ENCODE results near the gene ZNF664.

ZNF664 gene

DNA sequence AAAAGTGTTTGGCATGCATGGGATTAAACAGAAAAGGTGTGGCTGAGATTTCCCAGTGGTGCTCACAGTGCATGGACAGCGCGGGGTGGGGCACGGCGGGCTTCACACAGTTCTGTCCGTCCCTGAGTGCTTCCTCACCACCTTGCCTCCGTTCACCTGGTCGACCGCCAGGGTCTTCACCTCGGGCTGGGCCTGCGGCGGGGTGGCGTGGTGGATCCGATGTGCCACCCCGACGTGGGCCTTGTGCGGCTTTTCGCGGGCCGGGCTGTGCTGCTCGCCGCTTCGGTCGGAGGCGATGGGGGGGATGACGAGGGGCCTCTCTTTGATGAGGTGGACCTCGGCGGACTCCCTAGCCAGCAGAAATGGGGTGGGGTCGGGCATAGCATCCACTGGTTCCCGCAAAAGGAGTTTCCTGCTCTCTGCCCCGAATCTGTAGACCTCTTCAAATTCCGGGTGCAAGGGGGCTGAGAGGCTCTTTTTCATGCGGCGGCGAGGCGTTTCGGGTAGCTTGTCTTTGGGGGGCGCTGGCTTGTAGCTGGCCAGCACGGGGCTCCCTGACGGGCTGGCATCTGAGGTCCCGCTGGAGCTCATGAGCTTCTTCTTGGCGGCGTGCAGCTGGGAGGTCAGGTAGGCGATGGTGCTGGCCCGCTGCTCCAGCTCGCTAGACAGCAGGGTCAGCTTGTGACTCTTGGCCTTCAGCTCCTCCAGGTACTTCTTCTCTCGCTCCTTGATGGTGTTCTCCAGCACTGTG, 35.9 kb upstream of the ZNF664 start:
- Histone ChIP-seq H3K27ac (no peak overlapping the region), H3K4me3 (no peak overlapping the region)
- DNase-seq (ENCODE audit: low spot score): no peak
- TF ChIP-seq, protein P1, sequence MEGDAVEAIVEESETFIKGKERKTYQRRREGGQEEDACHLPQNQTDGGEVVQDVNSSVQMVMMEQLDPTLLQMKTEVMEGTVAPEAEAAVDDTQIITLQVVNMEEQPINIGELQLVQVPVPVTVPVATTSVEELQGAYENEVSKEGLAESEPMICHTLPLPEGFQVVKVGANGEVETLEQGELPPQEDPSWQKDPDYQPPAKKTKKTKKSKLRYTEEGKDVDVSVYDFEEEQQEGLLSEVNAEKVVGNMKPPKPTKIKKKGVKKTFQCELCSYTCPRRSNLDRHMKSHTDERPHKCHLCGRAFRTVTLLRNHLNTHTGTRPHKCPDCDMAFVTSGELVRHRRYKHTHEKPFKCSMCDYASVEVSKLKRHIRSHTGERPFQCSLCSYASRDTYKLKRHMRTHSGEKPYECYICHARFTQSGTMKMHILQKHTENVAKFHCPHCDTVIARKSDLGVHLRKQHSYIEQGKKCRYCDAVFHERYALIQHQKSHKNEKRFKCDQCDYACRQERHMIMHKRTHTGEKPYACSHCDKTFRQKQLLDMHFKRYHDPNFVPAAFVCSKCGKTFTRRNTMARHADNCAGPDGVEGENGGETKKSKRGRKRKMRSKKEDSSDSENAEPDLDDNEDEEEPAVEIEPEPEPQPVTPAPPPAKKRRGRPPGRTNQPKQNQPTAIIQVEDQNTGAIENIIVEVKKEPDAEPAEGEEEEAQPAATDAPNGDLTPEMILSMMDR (IDR thresholded peaks at IDR 0.05): no peak

DNA sequence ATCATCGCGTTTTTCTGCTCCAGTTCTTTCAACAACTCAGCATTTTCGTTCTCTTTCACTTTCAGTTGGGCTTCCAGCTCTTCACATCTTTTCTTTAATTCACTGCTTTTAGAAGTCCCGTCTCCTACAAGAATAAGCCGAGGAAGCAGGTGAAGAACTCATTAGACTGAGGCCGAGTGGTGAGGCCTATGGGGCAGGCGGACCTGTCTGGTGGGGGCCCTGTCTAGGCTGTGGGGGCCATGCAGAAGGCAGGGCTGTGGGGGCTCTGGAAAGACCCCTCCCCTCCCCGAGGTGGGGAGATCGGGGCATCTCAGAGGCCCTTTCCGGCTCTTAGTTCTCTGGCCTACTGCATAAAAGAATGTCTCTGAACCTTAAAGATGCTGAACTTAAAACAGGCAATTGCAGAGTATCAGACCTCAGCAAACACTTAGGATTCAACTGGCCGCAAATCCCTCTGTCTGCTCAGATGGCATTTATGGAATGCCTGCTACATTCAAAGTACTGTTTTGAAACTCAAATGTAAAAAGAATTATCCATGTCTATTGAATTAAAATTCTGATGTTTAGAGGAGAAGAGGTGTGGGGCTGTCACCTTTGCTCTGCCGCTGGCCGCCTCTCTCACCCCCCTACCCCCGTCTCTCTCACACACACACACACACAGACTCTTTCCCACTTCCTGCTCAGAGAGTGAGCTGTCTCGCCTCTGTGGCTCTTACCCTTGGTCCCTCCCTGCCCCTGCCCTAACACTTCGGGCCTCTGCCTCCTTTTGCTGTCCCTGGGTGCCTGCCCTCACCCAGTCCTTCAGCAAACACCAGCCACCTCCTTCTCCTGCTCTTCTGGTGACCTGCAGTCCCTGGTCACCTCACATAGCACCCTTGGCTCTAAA, 35.1 kb upstream of the ZNF664 start:
- TF ChIP-seq, protein P1 (IDR thresholded peaks at IDR 0.05): no peak
- no peak for DNase-seq (ENCODE audit: low spot score)
- H3K4me3 ChIP-seq: no peak overlapping the region
- H3K27ac ChIP-seq: no peak overlapping the region

DNA sequence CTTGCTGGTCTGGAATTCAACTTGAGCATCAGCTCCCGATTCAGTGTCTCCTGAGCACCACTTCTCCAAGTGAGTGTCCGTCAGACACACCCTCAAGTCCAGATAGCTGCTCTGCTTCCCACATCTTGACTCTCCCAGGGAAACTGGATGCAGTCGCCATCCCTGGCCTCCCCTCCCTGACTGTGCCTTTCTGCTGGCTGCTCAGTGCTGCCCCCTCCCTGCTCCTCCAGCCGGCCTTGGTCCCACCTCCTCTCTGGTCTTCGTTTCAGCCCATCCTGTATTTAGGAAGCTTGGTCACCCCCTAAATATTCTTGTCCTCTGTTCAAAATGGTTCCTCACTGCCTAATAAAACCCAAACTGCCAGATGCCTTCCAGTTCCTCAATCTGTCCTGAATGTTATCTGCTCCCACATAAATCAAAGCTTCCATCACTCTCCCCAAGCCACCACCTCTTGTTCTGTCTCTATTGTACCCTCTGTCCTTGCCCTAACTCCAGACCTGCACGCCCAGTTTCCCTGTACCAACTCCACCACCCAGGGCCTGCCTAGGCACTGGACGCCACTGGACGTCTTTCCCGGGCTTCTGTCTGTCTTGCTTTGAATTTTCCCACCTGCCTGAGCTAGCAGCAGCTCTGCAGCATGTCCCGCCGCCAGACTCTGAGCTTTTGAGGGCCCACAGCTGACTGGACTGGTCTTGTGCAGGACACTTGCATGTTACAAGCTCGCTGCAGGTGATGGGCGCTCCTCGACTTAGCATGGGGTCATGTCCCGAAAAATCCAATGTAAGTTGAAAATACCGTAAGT, 34.1 kb upstream of the ZNF664 start:
- Histone ChIP-seq H3K27ac (no peak overlapping the region), H3K4me3 (no peak overlapping the region)
- DNase-seq (ENCODE audit: low spot score): no peak
- TF ChIP-seq, protein P1 (IDR thresholded peaks at IDR 0.05): no peak

DNA sequence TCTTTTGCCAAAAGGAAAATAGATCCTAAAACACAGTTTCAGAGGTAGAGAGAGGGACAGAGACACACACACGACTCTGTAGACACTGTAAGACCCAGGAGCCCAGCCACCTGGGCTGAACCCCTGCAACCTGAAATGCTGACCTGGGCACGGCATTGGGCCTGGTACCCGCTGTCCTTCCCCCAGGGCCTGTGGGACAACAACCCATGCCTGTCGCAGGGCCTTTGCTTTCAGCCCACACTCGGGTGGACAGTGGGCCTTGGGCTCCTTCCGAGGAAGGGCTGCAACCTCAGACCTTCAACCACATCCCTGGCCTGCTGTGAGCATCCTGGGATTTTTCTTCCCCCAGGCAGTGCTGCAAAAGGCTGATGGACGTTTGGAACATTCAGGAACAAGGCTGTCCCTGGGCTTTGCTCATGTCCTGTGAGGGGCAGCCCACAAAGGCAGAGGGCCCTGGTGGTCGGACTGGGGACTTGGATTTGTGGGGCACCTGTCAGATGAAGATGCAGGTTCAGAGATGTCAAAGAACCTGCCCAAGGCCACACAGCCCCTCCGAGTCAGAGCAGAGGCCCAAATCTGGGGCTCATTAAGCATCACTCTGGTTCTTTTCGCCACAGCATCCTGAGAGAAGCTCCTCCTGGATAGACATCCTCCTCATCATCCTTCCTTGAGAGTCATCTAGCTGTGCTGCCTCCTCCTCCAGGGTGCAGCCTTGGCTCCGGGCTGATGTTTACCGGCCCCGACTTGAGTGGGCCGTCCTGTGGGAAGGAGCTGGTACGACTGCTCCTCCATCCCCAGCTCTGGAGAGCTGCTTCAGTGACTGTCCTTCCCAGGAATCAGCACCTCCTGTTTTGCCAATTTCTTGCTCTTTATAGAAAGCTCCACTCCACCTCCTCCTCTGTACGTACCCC, 33.0 kb upstream of the ZNF664 start:
- TF ChIP-seq, protein P1 (IDR thresholded peaks at IDR 0.05): no peak
- DNase-seq (ENCODE audit: low spot score): no peak
- Histone ChIP-seq H3K4me3 (no peak overlapping the region), H3K27ac (no peak overlapping the region)

DNA sequence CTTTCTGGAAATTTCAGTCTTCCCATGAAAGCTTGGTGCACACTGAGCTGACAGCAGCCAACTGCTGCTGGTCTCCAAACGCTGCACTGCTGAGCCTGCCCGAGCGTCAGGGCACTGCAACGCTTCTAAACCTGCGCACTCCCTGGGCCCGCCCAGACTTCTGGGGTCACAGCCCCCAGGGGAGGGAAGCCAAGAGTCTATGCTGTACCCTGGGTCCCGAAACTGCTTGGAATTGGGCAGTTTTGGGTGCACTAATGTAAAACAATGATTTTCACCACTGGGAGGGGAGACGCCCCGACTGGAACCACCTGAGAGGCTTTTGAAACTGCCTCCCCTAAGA, 32.4 kb upstream of the ZNF664 start:
- no peak for DNase-seq (ENCODE audit: low spot score)
- no peak overlapping the region for H3K4me3 ChIP-seq
- TF ChIP-seq, protein P1 (IDR thresholded peaks at IDR 0.05): no peak
- no peak overlapping the region for H3K27ac ChIP-seq

DNA sequence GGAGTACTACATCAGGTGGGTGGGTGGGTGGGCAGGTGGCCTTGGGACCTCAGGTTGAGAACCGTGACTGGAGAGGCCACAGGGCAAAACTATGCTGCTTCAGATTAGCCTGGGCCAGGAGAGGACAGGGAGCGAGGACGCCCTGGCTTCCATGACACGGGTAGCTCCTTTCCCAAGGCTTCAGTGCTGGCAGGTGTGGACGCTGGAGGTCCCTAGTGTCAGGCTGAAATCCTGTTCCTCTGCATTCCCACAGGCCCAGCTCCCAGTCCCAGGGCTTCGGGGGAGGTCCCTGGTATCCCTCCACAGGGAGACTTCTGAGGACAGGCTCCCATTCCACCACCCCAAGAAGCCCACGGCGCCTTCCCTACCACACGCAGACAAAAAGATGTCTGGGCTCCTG, 32.0 kb upstream of the ZNF664 start:
- TF ChIP-seq, protein P1 (IDR thresholded peaks at IDR 0.05): no peak
- no peak overlapping the region for H3K27ac ChIP-seq
- DNase-seq (ENCODE audit: low spot score): no peak
- no peak overlapping the region for H3K4me3 ChIP-seq
